HG02870 (cell line): ENCODE data around the gene ACAA1.

Experiments used
- ATAC-seq: cut with Tn5 transposase; IDR thresholded peaks from one replicate; pipeline ENCODE4 v1.9.1; 2021; ENCODE audit warnings: mild to moderate bottlenecking, moderate library complexity; ENCODE audit not compliant: unreplicated experiment

Gene ACAA1

GRCh38 chr3:38154033-38154494 lies 17.1 kb upstream of the ACAA1 start:
- ATAC-seq: no peak

DNA sequence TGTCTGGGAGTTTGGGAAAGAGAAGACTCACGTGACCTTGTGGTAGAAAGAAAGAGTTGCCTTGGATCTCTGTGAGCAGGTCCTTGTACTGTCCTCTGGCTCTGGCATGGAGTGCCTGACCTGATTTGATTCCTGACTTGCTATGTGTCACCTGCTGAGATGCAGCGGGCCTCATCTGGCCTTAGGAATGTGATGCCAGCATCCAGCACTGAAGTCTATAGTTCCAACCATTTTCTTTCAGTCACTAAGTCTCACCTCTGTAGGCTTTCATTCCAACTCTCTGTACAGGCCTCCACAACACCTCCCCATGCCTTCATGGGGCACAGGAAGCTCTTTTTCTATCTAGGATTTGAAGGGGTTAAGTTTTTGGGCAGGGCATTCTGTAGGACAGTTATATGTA lies 16.3 kb upstream of the ACAA1 start:
- ATAC-seq: no peak

DNA sequence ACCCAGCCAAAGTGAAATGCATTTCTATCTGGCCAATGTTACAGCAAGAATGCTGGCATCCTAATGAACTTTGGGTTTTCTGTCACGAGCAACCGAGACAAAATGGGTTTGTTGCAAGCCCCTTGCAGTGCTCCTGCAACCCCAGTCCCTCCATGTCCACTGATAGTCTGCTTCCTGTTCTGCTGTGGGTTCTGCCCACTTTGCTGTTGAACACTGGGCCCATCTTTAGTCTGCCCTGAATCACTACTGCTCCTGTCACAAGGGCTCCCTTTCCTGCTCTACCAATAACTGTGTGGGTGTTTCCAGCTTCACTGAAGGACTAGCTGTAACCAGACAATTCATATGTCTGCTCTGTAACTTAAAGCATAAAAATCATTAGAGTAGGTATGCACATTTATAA lies 15.7 kb upstream of the ACAA1 start:
- ATAC-seq: no peak

GRCh38 chr3:38151667-38152265 lies 14.8 kb upstream of the ACAA1 start:
- no peak for ATAC-seq

DNA sequence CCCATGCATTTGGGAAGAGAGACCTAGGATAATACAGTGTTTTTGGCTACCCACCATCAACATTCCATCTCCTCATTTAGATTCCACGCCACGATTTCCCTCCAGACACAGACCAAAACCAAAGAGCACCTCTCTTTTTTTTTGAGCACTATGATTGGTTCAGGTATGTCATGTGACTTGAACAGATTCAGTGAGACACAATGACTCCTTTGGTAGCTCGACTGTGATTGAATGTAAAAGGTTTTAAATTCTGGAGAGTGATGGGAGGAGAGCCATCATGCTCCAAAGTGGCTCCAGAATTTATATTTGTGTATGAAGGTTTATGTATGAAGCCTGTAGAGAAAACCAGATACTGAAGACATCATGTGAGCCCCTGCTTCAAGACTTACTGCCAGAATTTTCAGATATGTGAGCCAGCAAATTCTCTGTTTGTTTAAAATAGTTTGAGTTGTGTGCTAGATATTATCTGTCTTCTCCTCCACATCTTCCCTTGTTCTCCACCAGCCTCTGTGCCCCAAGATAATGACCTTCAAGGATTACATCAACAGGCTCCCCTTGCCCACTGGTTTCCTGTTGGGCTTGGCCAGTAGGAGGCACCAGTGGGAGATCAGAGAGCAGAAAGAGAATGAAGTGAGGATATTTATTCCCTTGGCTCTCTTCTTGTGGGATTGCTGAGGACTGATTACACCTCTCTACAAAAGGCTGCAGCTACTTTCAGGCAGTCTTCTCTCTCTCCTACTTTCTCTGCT lies 14.0 kb upstream of the ACAA1 start:
- no peak for ATAC-seq

DNA sequence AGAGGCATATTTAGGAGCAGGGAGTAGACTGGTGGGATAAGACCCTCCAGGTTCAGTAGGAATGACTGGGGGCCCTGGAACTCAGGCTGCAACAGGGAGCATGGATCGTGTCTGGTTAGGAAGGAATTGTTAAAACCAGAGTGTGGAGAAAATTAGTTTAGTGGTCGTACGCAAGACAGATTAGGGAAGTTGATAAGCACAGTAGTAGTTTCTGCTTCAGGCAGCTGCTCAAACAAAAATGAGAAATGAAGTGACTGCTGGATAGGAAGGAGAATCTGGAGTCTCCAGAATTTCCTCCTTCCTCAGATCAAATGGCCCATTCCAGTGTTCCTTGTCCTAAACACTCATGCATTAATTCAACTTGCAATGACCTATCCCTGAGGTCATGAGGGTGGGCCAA lies 12.8 kb upstream of the ACAA1 start:
- no peak for ATAC-seq

DNA sequence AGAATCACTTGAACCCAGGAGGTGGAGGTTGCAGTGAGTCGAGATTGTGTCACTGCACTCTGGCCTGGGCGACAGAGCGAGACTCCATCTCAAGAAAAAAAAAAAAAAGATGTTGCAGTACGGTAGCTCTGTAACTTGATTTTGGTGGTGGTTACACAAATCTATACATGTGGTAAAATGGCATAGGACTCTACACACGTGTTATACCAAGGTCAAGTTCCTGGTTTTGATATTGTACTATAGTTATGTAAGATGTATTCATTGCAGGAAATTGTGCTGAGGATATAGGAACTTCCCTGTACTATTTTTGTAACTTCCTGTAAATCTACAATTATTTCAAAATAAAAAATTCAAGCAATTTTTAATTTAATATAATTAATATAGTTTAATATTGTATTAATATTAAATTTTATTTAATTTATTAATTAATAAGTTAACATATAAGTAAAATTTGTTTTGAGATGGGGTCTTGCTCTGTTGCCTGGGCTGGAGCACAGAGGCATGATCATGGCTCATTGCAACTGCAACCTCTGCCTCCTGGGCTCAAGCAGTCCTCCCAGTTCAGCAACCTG lies 11.5 kb upstream of the ACAA1 start:
- no peak for ATAC-seq

DNA sequence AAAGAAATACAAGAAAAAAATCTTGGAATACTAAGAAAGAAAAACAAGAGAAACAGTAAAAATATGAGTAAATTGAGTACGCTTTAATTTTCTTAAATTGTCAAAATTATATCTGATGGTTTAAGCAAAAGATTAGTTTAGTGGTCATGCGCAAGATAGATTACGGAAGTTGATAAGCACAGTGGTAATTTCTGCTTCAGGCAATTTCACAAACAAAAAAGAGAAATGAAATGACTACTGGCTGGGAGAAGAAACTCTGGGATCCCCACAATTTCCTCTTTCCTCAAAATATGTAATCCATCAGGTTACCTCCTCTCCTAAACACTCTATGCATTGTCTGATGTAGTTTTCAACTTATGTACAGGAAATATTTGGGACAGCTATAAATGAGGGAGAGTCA lies 10.5 kb upstream of the ACAA1 start:
- ATAC-seq: no peak

DNA sequence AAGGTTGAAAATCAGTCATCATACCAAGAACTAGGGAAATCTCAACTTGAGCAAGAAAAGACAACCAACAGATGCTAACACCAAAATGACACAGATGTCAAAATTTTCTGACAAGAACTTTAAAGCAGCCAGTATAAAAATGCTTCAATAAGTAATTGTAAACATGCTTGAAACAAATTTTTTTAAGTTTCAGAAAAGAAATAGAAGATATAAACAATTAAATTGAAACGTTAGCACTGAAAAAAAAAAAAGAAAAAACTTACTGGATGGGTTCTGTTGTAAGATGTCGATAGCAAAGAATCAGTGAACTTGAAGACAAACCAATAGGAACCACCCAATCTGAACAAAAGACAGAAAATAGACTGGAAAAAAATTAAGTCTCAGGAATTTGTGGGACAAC lies 9.6 kb upstream of the ACAA1 start:
- ATAC-seq: no peak

DNA sequence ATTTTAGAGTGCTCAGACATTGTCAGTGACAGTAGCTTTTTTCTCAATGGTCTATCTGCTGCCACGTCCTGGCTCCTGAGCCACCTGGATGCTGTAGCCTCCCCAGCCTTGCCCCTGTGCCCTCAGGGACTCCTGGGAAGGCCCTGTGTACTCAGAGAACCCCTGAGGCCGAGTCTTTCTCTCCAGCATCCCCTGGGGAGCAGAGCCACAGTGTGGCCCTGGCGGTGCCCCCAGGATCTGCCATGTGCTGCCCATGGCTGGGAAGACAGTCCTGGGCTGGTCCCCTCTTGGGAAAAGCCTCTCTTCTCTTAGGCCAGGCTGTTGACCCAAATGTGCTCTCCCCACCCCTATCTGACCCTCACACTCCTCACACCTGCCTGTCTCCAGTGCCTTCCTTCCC lies 6.6 kb upstream of the ACAA1 start:
- no peak for ATAC-seq

DNA sequence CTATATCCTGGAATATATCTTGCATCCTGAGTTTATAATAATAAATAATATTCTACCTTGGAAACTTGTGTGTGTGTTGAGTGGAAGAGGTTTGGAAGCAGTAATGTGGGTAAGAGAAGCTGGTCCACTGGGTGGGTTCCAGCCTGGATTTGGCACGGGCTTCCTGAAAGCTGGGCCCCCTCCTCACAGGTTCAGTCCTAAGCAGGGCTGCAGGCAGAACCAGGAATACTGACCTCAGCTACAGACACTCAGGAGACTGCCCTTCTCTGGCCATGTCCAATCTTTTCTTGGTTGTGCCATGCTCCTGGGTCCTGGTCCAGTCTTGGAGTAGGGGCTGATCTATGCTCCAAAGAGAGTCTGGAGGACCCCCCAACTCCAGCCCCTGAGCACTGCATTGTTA lies 6.0 kb upstream of the ACAA1 start:
- no peak for ATAC-seq

GRCh38 chr3:38141952-38142273 lies 5.0 kb upstream of the ACAA1 start:
- ATAC-seq: no peak

DNA sequence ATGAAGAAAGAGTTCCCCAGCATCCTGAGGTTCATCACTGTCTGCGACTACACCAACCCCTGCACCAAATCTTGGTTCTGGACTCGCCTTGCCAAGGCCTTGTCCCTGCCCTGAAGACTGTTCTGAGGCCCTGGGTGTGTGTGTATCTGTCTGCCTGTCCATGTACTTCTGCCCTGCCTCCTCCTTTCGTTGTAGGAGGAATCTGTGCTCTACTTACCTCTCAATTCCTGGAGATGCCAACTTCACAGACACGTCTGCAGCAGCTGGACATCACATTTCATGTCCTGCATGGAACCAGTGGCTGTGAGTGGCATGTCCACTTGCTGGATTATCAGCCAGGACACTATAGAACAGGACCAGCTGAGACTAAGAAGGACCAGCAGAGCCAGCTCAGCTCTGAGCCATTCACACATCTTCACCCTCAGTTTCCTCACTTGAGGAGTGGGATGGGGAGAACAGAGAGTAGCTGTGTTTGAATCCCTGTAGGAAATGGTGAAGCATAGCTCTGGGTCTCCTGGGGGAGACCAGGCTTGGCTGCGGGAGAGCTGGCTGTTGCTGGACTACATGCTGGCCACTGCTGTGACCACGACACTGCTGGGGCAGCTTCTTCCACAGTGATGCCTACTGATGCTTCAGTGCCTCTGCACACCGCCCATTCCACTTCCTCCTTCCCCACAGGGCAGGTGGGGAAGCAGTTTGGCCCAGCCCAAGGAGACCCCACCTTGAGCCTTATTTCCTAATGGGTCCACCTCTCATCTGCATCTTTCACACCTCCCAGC lies 4.4 kb upstream of the ACAA1 start:
- ATAC-seq: no peak

DNA sequence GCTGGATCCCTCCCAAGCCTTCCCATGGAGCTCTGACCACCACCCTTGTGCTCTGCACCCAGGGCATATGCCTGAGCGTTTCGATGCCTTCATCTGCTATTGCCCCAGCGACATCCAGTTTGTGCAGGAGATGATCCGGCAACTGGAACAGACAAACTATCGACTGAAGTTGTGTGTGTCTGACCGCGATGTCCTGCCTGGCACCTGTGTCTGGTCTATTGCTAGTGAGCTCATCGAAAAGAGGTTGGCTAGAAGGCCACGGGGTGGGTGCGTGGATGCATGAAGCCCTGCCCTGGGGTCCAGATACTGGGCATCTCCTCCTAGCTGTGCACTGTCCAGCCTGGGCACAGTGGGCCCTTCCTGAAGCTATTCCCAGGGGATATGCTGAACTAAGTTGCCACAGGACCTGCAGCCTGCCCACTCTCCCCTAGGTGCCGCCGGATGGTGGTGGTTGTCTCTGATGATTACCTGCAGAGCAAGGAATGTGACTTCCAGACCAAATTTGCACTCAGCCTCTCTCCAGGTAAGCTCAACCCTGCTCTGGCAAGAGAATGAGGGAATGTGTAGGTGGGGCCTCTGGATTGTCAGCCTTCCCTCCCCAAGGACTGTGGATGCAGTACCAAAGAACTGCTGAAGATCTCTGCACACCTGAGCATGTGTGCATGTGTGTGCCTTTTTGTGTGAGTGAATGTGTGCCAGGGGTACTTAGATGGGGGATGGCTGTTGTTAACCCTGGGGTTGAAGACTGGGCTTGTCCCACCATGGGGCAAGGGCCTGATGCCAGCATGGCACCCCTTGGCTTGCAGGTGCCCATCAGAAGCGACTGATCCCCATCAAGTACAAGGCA lies 3.6 kb upstream of the ACAA1 start:
- no peak for ATAC-seq

GRCh38 chr3:38139652-38140051 lies 2.7 kb upstream of the ACAA1 start:
- no peak for ATAC-seq

DNA sequence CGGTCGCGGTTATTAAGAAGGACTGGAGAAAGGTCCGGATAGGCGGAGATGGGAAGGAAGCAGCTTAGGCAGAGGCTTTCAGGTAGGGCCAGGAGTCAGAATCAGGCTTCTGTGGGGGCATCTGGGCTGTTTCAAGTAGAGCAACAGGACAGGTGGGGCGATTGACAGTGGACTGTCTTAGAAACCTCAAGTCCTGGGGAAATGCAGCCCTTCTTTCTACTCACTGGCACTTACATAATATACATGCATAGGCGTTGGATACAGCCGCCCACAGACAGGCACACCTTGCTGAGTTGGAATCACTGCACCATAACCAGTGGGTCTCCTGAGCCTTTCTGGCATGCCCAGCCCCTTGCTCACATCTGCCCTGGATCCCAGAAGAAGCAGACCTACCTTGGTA lies 2.3 kb upstream of the ACAA1 start:
- no peak for ATAC-seq

- ATAC-seq: peak; percentile 35
Observed at GRCh38 chr3:38138349-38139190, 1.6 kb upstream of the ACAA1 start, which contains the start of gene MYD88. MYD88 (plus strand) TSS chr3:38138661; CDS start chr3:38138701, 40 bp downstream.

DNA sequence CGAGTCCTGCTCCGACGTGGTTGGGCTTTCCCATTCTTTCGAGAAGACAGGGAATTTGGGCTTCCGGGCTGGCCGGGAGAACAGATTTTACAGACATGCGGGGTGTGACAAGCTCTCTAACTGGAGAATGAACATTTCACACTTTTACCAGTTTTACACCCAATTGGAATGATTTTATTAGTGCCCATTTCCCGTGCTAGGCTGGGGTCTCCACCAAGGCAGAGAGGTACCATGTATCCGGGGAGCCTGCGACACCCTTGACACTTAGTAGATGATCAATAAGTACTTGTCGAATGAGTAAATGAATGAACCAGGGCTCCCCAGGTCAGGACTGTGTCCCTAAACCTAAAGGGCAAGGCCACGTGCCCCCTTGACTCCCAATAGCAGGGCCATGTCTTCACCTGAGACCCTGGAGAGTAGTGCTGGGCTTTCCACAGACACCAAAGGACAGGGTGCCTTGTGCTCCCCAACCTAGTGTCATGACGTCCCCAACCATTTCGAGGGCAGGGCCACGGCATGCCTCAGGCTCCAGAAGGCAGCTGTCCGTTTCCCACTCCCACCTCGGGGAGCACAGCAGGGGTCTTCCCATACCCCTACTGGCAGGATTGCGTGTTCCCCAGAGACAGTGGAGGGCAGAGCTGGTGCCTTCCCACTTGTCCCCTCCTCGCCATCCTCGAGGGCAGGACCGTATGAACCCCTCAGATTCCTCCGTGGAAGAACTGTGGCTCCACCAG lies 855 bp upstream of the ACAA1 start:
- ATAC-seq: peak; percentile 0

DNA sequence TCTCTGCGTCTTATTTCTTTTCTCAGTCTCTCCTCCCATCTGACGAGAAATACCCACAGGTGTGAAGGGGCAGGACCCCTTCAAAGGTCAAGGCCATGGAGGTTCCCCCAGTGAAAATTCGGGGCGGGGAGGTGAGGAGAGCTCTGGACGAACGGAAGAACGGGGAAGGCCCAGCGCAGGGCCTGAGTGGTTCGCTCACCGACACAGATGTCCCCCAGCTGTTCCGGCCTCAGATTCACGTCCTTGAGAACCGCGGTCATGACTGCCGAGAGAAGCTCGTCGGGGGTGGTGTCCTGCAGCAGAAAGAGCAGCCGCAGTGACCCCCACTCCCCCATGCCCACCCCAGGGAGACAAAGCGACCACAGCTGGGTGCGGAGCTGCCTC lies 542 bp downstream of the ACAA1 start:
- ATAC-seq: no peak
